K562 (cell line): ENCODE results near the gene PIK3R4. TPM values are rescaled to one million over a fixed set of nuclear protein-coding genes. Genes with fewer than 3 reads are reported as not detected.

Experiments
- CREBBP ChIP-seq: IDR thresholded peaks from one replicate; pipeline ENCODE4 v1.6.1; 2012; ENCODE audit warnings: low read depth, mild to moderate bottlenecking, control low read depth, inconsistent platforms, low read length
- IRF9 ChIP-seq: fragments of 450-650 bp; IDR thresholded peaks from 2 replicates; pipeline ENCODE4 v1.6.1; 2016; ENCODE audit warnings: missing biosample characterization, missing genetic modification characterization
- KDM1A ChIP-seq, 2 experiments: fragments of 450-650 bp; IDR thresholded peaks; 2 replicates each; pipeline ENCODE4 v1.6.1; 2016; ENCODE audit warnings: mild to moderate bottlenecking in 2 of 2
- REST ChIP-seq, 2 experiments: fragments of 450-650 bp; formaldehyde crosslinking in 1 of 2; IDR thresholded peaks; 2 replicates each; pipeline versions ENCODE4 v1.4.0 to v1.6.1; 2014 to 2020; ENCODE audit warnings: mild to moderate bottlenecking in 2 of 2, borderline replicate concordance in 1 of 2, low read depth in 1 of 2
- STAG1 ChIP-seq: sonication (generic); formaldehyde crosslinking; IDR thresholded peaks from 2 replicates; pipeline ENCODE4 v1.5.0; 2020; ENCODE audit warnings: missing genetic modification reagents, borderline replicate concordance
- XRCC5 ChIP-seq: fragments of 200-400 bp; formaldehyde crosslinking; IDR thresholded peaks from 2 replicates; pipeline ENCODE4 v1.6.1; 2017; ENCODE audit warnings: low read depth, mild to moderate bottlenecking, low read length
- ZNF133 ChIP-seq: fragments of 250-450 bp; sonication (Bioruptor Pico); IDR thresholded peaks from 2 replicates; pipeline ENCODE4 v1.4.0; 2020; ENCODE audit warnings: mild to moderate bottlenecking
- polyA plus RNA-seq, 8 experiments: library from polyadenylated mRNA; depleted of rRNA in 4 of 8; stranded (reverse) in 5 of 8; unstranded in 3 of 8; fragments of >200 nt; fragmentation: Nextera tagmentation in 2 of 8; fragmentation: Illumina TruSeq in 1 of 8; extraction: Ambion mirVana in 2 of 8; extraction: Trizol in 1 of 8; gene quantifications; 2 replicates each; pipeline versions ENCODE4 v1.2.1 to v1.2.3, GENCODE V29; 2011 to 2014; ENCODE audit warnings: inconsistent platforms in 1 of 8, missing spikeins in 1 of 8
- total RNA-seq, 7 experiments: library from RNA; depleted of rRNA in 6 of 7; stranded (reverse); fragments of >200 nt in 6 of 7; fragmentation: Illumina TruSeq in 2 of 7; extraction: Trizol in 2 of 7; gene quantifications; 2 replicates each; pipeline versions ENCODE4 v1.2.1 to v1.2.3, GENCODE V29; 2011 to 2021; ENCODE audit warnings: low replicate concordance in 1 of 7

PIK3R4 gene
- total and polyA plus RNA-seq, 9 of the 15 experiments (the other 6 are each of a cell fraction or from before 2014, with no cell fraction given) = 20.6 to 45.8 (median 26.0) TPM

- TF ChIP-seq REST (IDR thresholded peaks at IDR 0.05; ENCODE audit: borderline replicate concordance) (no peak), REST (CRISPR knock-in tag; IDR thresholded peaks at IDR 0.05; ENCODE audit: low read depth) (no peak), KDM1A (IDR thresholded peaks at IDR 0.05) (0 out of 4 replicates have a peak, but pooled peaks of 1 of the 2 experiments have one; percentile 21), CREBBP (no peak), ZNF133 (CRISPR knock-in tag) (no peak), IRF9 (tag) (no peak), STAG1 (CRISPR knock-in tag) (no peak), XRCC5 (no peak)
Measured at GRCh38 chr3:130746246-130747039, at the start of gene PIK3R4 (continued).
